Middle frontal gyrus (tissue), 1 donor: Measurements from ENCODE around the gene CCNB3.
A peak's percentile ranks its signal among the peaks of the same experiment; 100 is the strongest.
"Not testable (repeated sequence)": the region's sequence is repeated elsewhere in the genome, so short reads cannot be mapped to it uniquely, and the experiment has no call there.

ENCODE experiments used
- DNase-seq: peaks from one replicate; pipeline ENCODE4 v3.0.0-alpha.2; 2015; ENCODE audit warnings: low spot score; ENCODE audit errors: extremely low spot score

Gene CCNB3

DNA sequence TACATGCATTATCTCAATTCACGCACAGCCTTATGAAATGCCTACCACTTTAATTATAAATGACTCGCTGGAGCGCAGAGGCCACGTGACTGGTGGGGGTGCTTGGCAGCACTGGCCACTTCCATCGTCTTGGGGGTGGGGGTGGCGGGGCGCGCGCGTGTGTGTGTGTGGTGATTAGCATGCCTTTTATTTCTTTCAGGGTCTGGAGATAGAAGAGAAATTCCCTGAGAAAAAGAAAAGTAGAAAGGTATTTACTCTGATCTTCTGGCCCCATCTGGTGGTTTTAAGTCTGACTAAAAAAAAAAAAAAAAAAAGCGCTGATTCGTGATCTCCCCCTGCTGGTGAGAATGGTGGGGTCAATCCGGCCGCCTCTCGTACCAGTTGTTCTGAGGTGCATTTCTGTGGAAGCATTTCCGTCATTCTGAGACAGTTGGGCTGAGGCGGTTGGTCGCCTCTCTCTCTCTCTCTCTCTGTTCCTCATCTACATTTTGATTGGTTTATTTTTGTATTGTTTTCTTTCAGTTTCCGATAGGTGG, at the start of gene CCNB3:
TSS of gene CCNB3 (plus strand) at position 402 of the 536 bp plus-strand sequence. CDS start 80,399 bp downstream, outside the sequence.
- DNase-seq, result peak; percentile 6

DNA sequence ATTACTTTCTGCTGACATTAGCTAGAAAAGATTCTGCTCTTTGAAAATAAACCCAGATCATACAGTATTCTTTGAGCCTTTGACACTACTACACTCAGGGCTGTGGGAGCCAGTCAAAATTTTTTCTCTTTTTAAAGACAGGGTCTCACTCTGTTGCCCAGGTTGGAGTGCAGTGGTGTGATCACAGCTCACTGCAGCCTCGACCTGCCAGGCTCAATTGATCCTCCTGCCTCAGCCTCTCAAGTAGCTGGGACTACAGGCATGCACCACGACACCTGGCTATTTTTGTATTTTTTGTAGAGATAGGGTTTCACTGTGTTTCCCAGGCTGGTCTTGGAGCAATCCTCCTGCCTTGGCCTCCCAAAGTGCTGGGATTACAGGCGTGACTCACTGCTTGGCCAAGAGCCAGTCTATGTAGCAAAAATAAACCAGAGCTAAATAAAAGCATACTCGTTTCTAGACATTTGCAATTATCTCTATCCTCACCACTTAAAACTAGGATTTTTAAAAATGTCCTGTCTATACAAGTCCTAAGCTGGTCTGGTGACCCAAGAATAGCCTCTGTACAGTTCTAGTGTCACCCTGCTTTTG, 46.9 kb upstream of the CCNB3 start:
- no peak for DNase-seq

- no peak for DNase-seq
Measured at GRCh38 chrX:50158593-50158992, 46.0 kb upstream of the CCNB3 start.

GRCh38 chrX:50161127-50161526, 43.4 kb upstream of the CCNB3 start:
- no peak for DNase-seq

GRCh38 chrX:50165727-50166126, 38.8 kb upstream of the CCNB3 start:
- no peak for DNase-seq

- DNase-seq, result no peak
Measured at GRCh38 chrX:50167366-50167765, 37.2 kb upstream of the CCNB3 start.

GRCh38 chrX:50168241-50168687, 36.3 kb upstream of the CCNB3 start:
- no peak for DNase-seq

- DNase-seq, result no peak
Measured at GRCh38 chrX:50169717-50170116, 34.8 kb upstream of the CCNB3 start.

DNA sequence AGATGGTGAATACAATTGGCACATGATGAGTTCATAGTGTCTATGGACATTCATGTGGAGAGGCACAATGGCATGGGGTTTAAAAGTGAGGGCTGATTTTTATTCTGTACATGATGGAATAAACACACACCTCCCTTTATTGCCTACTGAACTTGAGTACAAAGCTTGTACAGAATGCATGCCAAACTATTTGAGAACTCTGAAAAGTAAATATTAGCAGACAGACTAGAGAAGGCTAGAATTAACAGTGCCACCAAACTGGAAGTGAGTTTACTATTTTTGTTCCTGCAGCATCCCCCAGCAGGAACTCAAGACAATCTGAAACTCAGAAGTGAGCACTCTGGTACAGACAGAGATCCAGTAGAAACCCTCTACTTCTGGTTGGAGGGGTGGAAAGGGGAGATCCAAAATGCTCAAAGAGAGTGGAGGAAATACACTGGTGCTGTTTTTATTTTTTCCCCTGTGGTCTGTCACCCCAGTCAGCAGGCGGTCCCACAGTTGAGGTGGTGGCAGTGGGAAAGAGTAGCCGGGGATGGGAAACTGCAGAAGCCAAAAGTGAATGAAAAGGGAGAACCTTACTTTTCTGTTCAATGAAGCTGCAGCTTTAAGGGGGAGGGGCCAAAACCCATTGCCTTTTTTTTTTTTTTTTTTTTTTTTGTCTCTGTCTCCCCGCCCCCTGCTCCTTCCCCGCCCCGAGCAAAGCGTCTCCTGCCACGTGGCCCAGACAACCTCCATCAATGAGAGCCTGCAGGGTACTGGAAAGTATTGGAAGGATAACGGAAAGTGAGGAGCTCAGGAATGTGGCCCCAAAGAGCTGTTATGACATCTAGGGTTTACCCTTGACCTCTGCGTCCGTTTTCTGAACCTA, 24.3 kb upstream of the CCNB3 start:
- no peak for DNase-seq

GRCh38 chrX:50183891-50184290, 20.7 kb upstream of the CCNB3 start:
- no peak for DNase-seq

GRCh38 chrX:50188859-50189600, 15.5 kb upstream of the CCNB3 start:
- no peak for DNase-seq

GRCh38 chrX:50198348-50198747, 6.2 kb upstream of the CCNB3 start:
- no peak for DNase-seq

DNA sequence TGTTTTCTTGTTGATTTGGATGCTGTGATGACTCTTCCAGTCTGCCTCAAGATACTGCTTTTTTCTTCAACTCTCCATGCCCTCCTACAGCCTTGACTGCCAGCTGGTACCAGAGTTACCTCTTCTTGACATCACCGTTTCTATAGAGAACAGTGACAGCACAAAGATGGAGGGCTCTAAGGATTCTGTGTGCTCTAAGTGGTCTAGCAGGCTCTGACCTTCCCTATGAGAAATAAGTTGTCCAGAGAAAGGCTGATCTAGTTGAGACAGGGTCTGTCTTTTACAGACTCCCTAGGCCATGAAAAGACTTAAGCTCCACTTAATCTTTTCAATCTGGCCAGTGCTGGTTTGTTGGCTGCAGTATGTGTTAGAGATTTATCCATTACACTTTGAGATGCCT, 3.7 kb upstream of the CCNB3 start, which contains the start of gene AKAP4:
TSS of gene AKAP4 (minus strand) at position 101 of the 400 bp plus-strand sequence. CDS start 118 bp downstream, outside the sequence.
- no peak for DNase-seq

- no peak for DNase-seq
Measured at GRCh38 chrX:50202539-50202938, 2.0 kb upstream of the CCNB3 start.

- no peak for DNase-seq
Measured at GRCh38 chrX:50206753-50207152, 2.2 kb downstream of the CCNB3 start.

DNA sequence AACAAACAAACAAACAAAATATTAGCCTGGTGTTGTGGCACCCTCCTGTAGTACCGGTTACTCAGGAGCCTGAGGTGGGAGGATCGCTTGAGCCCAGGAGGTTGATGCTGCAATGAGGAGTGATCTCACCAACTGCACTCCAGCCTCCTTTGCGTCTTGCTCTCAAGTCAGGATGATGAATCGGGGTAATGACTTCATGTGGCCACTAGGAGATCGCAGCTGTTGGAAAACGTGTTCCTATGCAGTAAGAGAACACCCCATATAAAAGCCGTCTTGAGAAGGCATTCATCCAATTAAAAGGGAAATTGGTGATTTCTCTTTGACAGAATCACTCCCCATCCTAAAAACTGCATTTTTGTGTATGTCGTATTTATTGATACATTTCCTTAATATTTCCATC, 6.9 kb downstream of the CCNB3 start:
- DNase-seq, result no peak

- no peak for DNase-seq
Measured at GRCh38 chrX:50281253-50281652, 76.7 kb downstream of the CCNB3 start.

DNA sequence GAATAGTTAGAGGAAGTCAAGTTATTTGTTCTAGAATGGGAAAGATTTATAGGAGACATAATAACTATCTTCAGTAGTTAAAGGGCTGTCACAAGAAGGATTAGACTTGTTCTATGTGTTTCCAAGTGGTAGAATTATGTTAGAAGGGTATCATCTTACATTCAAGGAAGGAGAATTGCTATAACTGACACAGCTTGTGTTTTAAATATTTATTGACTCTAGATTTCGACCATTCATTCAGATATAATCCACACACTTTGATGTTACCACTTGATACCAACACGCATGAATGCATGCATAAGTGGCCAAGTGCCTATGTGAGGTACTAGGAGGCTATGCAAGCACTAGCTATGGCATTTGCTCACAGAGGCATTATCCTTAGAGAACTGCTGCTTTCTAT, 122.7 kb downstream of the CCNB3 start:
- DNase-seq, result no peak

DNA sequence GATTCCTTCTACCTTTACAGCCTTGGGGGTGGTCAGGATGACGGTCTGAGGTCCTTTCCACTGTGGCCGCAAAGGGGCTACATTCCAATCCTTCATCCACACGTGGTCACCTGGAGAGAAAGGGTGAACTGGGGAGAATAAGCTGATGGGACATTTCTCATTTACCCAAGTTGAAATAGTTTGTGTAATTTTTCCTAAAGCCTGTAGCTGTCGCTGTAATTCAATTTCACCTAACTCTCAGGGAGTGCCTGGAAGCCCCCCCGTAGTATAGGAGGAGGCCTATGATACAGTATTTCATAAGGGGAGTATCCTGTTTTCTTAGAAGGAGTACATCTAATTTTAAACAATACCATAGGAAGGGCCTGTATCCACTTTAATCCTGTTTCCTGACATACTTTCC, 128.1 kb downstream of the CCNB3 start:
- not testable (repeated sequence) for DNase-seq

DNA sequence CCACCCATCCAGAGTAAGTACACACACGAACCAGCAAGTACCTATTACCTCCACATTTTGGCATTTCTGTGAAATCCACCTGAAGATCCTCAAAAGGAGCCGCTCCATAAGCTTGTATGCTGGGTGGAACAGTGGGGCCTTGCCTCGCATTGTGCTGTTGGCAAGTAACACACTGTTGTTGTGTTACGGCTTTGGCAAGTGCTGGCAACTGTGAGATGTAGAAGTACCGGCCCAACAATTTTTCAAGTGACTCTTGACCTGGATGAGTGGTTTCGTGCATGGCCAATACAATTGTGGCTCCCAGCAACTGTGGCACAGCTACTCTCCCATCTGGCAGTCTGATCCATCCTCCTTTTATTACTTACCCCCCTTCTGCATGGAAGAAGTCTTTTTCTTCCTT, 128.7 kb downstream of the CCNB3 start:
- no peak for DNase-seq

GRCh38 chrX:50343917-50344316, 139.4 kb downstream of the CCNB3 start:
- DNase-seq, result no peak

DNA sequence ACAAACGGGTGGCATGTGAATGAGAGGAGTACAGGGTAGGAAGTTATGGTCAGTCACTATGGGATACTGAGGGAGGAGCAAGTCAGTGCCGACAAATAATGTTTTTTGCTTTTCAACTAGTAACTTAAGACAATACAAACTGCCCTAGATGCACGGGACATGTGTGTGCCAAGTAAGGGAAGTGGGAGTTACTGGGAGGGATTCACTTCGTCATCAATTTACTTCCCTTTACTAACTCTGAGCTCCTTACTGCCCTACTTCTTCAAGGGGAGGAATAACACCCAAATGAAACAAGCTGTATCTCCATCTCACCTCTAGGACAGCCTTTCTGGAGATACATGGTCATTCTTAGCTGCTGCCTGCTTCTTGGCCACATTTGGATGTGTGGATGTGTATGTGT, 168.4 kb downstream of the CCNB3 start:
- no peak for DNase-seq
